Measurements from ENCODE around the gene SLC6A1.

GRCh38 chr3:11015369-11015768, 22.8 kb downstream of the SLC6A1 start:
- TF ChIP-seq, protein P1, sequence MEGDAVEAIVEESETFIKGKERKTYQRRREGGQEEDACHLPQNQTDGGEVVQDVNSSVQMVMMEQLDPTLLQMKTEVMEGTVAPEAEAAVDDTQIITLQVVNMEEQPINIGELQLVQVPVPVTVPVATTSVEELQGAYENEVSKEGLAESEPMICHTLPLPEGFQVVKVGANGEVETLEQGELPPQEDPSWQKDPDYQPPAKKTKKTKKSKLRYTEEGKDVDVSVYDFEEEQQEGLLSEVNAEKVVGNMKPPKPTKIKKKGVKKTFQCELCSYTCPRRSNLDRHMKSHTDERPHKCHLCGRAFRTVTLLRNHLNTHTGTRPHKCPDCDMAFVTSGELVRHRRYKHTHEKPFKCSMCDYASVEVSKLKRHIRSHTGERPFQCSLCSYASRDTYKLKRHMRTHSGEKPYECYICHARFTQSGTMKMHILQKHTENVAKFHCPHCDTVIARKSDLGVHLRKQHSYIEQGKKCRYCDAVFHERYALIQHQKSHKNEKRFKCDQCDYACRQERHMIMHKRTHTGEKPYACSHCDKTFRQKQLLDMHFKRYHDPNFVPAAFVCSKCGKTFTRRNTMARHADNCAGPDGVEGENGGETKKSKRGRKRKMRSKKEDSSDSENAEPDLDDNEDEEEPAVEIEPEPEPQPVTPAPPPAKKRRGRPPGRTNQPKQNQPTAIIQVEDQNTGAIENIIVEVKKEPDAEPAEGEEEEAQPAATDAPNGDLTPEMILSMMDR (IDR thresholded peaks at IDR 0.05): no peak
- TF ChIP-seq POLR2A (IDR thresholded peaks at IDR 0.05): no peak
- TF ChIP-seq EP300 (IDR thresholded peaks at IDR 0.05): no peak
- TF ChIP-seq POLR2AphosphoS5 (IDR thresholded peaks at IDR 0.05): no peak

Measured in stomach (tissue), 4 donors.